Mesothelial cell of epicardium (in vitro differentiated cells): Measurements from ENCODE around the gene LRRC52. TPM values are rescaled to one million over a fixed set of nuclear protein-coding genes. Genes with fewer than 3 reads are reported as not detected.

ENCODE experiments used
- DNase-seq, 2 experiments: peaks; one replicate each; pipeline ENCODE4 v3.0.0; 2021; ENCODE audit warnings: low spot score in 2 of 2; ENCODE audit not compliant: unreplicated experiment in 2 of 2
- H3K27ac Mint-ChIP-seq: 2 replicates; pipeline ENCODE4 v1.8.0; 2021; ENCODE audit warnings: mixed read lengths
- H3K27me3 Mint-ChIP-seq: 2 replicates; pipeline ENCODE4 v1.8.0; 2021; ENCODE audit warnings: low read depth, mixed read lengths
- H3K36me3 Mint-ChIP-seq: 2 replicates; pipeline ENCODE4 v1.8.0; 2021; ENCODE audit warnings: mixed read lengths
- H3K4me1 Mint-ChIP-seq: 2 replicates; pipeline ENCODE4 v1.8.0; 2021; ENCODE audit warnings: mixed read lengths
- H3K4me3 Mint-ChIP-seq: 2 replicates; pipeline ENCODE4 v1.8.0; 2021; ENCODE audit warnings: mild to moderate bottlenecking, moderate library complexity, mixed read lengths
- H3K9me3 Mint-ChIP-seq: 2 replicates; pipeline ENCODE4 v1.8.0; 2021; ENCODE audit warnings: mixed read lengths
- CTCF ChIP-seq: fragments of 200-600 bp; sonication (generic); IDR thresholded peaks from one replicate; pipeline ENCODE4 v1.5.0; 2021; ENCODE audit warnings: antibody characterized with exemption; ENCODE audit not compliant: unreplicated experiment
- total RNA-seq: library from RNA; stranded (reverse); gene quantifications from 3 replicates; pipeline ENCODE4 v1.2.1, GENCODE V29; 2021

LRRC52 gene
- total RNA-seq, 1 donor from 2014 or later = not detected

- no peak for DNase-seq
- Mint-ChIP-seq H3K27ac (no peak overlapping the region), H3K4me1 (no peaks in the 10 kb centered on the region)
Observed at GRCh38 chr1:165520646-165521045, 23.2 kb upstream of the LRRC52 start.

GRCh38 chr1:165524639-165525285, 19.0 kb upstream of the LRRC52 start:
- Mint-ChIP-seq H3K9me3 (peaks cover 34% of the 10 kb centered on the region), H3K27ac (no peak overlapping the region), H3K36me3 (no peaks in the 10 kb centered on the region), H3K4me3 (no peak overlapping the region), H3K27me3 (peaks cover 5% of the 10 kb centered on the region), H3K4me1 (peaks cover 10% of the 10 kb centered on the region)
- TF ChIP-seq CTCF = no peak
- no peak for DNase-seq

More at GRCh38 chr1:165520646-165521045, 23.2 kb upstream of the LRRC52 start:
- H3K9me3 Mint-ChIP-seq = peaks cover 48% of the 10 kb centered on the region
- peaks cover 5% of the 10 kb centered on the region for H3K27me3 Mint-ChIP-seq
- H3K36me3 Mint-ChIP-seq = no peaks in the 10 kb centered on the region
- H3K4me3 Mint-ChIP-seq = no peak overlapping the region
- no peak for TF ChIP-seq CTCF

- no peak for TF ChIP-seq CTCF
- Mint-ChIP-seq H3K4me3 (no peak overlapping the region), H3K36me3 (no peaks in the 10 kb centered on the region), H3K27ac (no peak overlapping the region), H3K9me3 (peaks cover 25% of the 10 kb centered on the region), H3K4me1 (peaks cover 10% of the 10 kb centered on the region), H3K27me3 (peaks cover 9% of the 10 kb centered on the region)
- DNase-seq = no peak
Observed at GRCh38 chr1:165525708-165526107, 18.1 kb upstream of the LRRC52 start.

- H3K9me3 Mint-ChIP-seq = peaks cover 9% of the 10 kb centered on the region
- DNase-seq = no peak
- TF ChIP-seq CTCF = no peak
- H3K27ac Mint-ChIP-seq = no peak overlapping the region
- H3K27me3 Mint-ChIP-seq = peaks cover 17% of the 10 kb centered on the region
- no peaks in the 10 kb centered on the region for H3K36me3 Mint-ChIP-seq
- H3K4me1 Mint-ChIP-seq = peaks cover 10% of the 10 kb centered on the region
- H3K4me3 Mint-ChIP-seq = no peak overlapping the region
Observed at GRCh38 chr1:165527251-165528007, 16.4 kb upstream of the LRRC52 start.

GRCh38 chr1:165531021-165531420, 12.8 kb upstream of the LRRC52 start:
- no peaks in the 10 kb centered on the region for H3K9me3 Mint-ChIP-seq
- DNase-seq = no peak
- peaks cover 10% of the 10 kb centered on the region for H3K4me1 Mint-ChIP-seq
- no peak for TF ChIP-seq CTCF
- no peak overlapping the region for H3K27ac Mint-ChIP-seq
- H3K27me3 Mint-ChIP-seq = peaks cover 21% of the 10 kb centered on the region
- H3K36me3 Mint-ChIP-seq = no peaks in the 10 kb centered on the region
- H3K4me3 Mint-ChIP-seq = no peak overlapping the region
